ENCODE results near the gene PRAMEF1. TPM values are rescaled to one million over a fixed set of nuclear protein-coding genes. Genes with fewer than 3 reads are reported as not detected.

Gene PRAMEF1
- total RNA-seq: not detected in 2 replicates

GRCh38 chr1:12791097-12791496 is at the start of gene PRAMEF1:
Gene PRAMEF1 (plus strand): TSS chr1:12791397. CDS start chr1:12793228, 1,831 bp downstream.

DNA sequence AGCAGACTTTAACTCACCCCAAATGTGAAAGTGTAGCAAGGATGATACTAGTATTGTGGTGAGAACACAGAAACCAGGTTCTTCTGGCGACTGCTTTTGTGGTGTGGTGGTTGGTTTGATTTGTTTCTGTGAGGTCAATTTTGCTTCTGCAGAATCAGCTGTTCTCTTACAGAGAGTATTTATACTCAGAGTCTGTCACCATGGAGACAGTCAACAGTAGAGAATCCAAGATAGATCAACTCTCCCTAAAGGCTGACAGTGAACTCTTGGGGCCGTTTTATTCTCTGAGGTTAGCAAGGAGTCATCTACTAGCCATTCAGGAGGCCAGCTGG is 45.2 kb upstream of the PRAMEF1 start, which contains the start of gene CFAP107:
CFAP107 (plus strand) TSS at position 209 of the 332 bp plus-strand sequence. CDS start 231 bp downstream, outside the sequence.

GRCh38 chr1:12773438-12773837 is 17.8 kb upstream of the PRAMEF1 start, which contains the start of gene PRAMEF12:
Gene PRAMEF12 (plus strand): TSS chr1:12773738. CDS start chr1:12774868, 1,130 bp downstream.

DNA sequence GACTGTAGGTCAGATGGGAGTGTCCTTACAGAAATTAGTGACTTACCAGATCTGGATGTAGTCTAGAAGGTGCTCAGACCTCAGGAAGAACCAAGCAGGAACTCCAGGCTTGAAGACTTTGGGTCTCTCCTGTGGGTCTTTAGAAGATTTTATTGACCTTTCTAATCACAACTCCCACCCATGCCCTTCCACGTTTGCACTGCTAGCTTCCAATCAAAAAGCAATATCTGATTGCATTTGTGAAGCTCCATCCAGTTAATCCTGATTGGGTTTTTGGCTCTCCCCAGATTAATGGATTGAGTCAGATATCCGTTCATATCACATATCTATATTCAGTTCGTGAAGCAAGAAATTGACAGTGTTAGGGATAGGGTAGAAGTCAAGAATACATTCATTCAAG is 40.1 kb downstream of the PRAMEF1 start, which contains the start of gene PRAMEF11:
PRAMEF11 (minus strand) TSS at position 101 of the 400 bp plus-strand sequence. CDS start 2,621 bp downstream, outside the sequence.

Other genes starting within 250 kb of the PRAMEF1 start
- gene DHRS3, start 173.2 kb upstream of the PRAMEF1 start, total RNA-seq: 66.5 and 71.6 TPM in 2 replicates
- 0.58 TPM in 1 of 2 replicates, not detected in the other for gene AADACL4, start 147.3 kb upstream of the PRAMEF1 start, total RNA-seq
- not detected in 2 replicates for gene AADACL3, start 75.3 kb upstream of the PRAMEF1 start, total RNA-seq
- not detected in 2 replicates for gene CFAP107, start 45.2 kb upstream of the PRAMEF1 start, total RNA-seq
- gene PRAMEF12, start 17.7 kb upstream of the PRAMEF1 start, total RNA-seq: not detected in 2 replicates
- not detected in 2 replicates for gene PRAMEF11, start 40.0 kb downstream of the PRAMEF1 start, total RNA-seq
- not detected in 2 replicates for gene HNRNPCL1, start 57.3 kb downstream of the PRAMEF1 start, total RNA-seq
- not detected in 2 replicates for gene PRAMEF2, start 65.7 kb downstream of the PRAMEF1 start, total RNA-seq
- gene PRAMEF4, start 94.8 kb downstream of the PRAMEF1 start, total RNA-seq: not detected in 2 replicates
- gene PRAMEF10, start 106.9 kb downstream of the PRAMEF1 start, total RNA-seq: not detected in 2 replicates
- gene PRAMEF7, start 125.2 kb downstream of the PRAMEF1 start, total RNA-seq: not detected in 2 replicates
- gene PRAMEF6, start 156.2 kb downstream of the PRAMEF1 start, total RNA-seq: not detected in 2 replicates

Data from pericardium fibroblast (primary cell).